Globus pallidus (tissue), 1 donor: ENCODE results near the gene LINGO4.
A peak's percentile ranks its signal among the peaks of the same experiment; 100 is the strongest.

Experiments
- DNase-seq: peaks from one replicate; pipeline ENCODE4 v3.0.0-alpha.2; 2015; ENCODE audit warnings: low spot score

Gene LINGO4, protein sequence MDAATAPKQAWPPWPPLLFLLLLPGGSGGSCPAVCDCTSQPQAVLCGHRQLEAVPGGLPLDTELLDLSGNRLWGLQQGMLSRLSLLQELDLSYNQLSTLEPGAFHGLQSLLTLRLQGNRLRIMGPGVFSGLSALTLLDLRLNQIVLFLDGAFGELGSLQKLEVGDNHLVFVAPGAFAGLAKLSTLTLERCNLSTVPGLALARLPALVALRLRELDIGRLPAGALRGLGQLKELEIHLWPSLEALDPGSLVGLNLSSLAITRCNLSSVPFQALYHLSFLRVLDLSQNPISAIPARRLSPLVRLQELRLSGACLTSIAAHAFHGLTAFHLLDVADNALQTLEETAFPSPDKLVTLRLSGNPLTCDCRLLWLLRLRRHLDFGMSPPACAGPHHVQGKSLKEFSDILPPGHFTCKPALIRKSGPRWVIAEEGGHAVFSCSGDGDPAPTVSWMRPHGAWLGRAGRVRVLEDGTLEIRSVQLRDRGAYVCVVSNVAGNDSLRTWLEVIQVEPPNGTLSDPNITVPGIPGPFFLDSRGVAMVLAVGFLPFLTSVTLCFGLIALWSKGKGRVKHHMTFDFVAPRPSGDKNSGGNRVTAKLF

DNA sequence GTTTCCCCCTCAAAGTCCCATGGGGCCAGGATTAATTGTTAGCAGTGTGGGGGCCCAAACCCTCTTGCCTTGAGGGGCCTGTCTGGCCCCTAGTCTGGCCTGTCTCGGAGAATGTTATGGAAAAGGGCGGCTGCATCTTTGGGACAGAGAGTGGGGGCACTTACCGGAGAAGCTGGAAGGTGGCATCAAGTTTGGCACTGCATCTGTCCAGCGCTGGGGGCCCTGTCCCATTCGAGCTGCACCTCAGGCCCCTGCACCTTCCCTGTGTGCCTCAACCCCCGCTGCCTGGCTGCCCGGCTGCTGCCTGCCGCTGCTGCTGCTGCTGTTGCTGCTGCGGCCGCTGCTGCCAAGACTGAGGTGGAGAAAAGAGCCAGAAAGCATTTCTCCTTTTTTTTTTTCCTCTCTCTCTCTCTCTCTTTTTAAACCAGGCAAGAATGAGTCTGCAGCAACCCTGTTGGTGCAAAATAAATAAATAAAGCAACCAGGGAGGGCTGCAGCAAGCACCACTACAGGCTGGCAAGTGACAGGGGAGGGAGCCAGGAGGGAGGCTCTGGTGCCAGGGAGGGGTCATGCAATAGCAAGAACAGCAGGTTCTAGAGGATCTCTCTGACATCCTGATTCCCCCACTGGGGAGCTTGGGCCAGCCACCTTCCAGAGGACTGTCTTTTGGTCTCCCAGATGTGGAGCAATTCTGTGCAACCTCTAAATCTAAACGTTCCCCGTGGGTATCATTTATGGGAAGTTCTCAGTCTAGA lies at the start of gene LINGO4:
Gene LINGO4, minus strand, starts transcription at position 354 of the 755 bp plus-strand sequence. CDS start 2,715 bp downstream, outside the sequence.
- no peak for DNase-seq

DNA sequence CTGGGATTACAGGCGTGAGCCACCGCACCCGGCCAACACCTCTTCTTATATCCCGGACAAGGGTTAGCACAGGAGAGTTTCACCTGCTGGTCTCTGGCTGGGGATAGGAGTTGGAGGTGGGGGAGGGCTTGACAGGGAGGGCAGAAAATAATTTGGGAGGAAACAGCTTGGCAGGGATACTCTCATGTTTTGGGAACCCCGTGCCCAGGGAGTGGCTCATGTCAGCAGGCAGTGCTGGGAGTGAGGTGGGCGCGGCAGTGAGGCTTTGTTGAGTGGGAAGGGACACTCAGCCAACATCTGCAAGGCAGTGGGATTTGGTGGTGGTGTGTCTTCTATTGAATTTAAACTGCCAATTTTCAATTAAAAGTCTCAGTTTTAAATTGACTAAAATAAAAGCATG lies 49.4 kb upstream of the LINGO4 start:
- no peak for DNase-seq

DNA sequence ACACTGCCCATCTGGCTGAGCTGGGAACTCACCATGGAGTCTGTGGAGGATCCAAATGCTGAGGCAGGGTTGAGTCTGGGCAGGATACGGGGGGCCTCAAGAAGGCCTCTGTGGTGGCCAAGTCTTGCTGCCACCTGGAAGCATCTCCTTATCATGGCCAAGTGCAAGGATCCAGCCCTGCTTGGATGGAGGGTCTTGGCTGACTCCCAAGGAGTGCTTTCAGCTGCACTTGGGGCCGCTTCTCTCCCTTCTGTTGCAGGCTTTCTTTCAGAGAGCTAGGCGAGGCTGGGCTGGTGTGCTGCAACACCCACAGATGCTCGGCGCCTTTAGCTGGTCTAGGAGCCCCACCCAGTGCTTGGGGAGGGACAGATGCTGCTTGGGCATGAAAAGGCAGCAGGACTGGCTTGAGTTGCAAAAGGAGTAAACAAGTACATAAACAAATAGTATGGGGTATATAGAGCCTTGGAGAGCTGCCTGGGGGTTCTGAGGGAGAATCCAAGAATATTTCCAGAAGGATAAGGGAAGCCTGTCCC lies 48.3 kb upstream of the LINGO4 start, which contains the start of gene THEM5:
Gene THEM5, minus strand, starts transcription at position 302 of the 533 bp plus-strand sequence. Its CDS starts 147 bp downstream, at position 155.
- DNase-seq, result no peak

DNA sequence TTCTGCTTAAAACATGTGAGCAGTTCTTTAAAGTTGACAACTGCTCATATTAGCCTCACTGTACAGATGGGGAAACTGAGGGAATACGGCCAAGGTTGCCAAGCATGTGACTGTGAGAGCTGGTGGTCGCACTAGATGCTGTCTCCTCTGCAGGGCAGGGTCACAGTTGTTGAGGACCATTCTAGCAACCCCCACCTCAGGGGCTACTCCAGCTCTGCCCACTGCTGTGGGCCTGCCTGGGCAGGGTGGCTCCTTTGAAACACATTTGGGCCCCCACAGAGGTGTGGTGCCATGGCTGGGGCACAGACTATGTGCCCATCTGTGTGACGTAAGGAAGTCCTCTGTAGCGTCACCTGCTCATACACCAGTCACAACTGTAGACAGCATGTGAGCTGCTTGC lies 47.5 kb upstream of the LINGO4 start:
- DNase-seq, result no peak

DNA sequence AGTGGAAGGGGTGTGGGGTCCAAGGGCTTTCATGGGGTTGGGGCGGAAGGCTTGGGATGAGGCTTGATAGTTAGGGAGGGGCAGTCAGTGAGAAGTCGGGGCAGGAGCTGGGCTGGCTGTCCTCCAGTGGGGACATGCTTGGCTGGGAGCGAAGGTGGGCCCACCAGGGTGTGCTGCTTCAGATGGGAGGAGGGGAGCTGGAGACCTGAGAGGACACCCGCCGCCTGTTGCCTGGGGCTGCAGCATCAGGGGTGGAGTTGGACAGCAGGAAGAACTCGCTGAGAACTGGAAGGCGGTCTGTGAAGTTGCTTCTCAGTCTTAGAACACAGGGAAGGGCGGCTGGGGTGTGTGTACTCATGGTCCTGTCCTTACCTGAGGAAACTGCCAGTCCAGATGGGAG lies 46.7 kb upstream of the LINGO4 start:
- DNase-seq, result no peak

DNA sequence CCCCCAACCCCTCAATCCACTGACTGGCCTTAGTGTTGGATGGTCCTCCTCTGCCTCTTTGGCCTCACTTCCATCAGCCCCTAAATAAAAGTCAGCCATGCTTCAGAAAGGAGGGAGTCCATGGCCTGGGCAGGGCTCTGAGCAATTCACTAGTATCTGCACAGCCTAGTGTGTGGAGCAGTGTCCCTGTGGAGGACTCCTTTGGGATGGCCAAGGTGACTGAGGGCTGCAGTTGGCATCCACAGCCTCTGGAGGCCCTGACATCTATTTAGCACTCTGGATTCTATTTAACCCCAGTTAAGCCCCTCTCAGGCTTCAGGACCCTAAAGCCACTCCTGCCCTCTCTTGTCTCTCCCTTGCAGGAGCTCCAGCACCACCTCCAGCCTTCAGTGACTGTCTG lies 44.7 kb upstream of the LINGO4 start:
- no peak for DNase-seq

DNA sequence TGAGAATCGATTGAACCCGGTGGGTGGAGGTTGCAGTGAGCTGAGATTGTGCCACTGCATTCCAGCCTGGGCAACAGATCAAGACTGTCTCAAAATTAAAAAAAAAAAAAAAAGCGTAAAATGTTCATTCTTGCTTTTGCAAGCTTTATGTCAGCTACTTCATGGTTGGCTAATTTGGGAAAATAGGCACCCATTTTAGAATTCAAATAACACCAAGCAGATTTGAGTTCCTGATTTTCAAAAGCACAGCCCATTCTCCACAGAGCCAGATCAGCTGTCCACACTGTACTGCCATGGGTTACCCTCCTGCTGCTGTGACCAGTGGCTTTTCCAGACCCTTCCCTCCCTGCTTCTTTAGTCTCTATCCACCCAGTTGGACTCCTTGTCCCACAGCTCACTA lies 43.9 kb upstream of the LINGO4 start:
- no peak for DNase-seq

DNA sequence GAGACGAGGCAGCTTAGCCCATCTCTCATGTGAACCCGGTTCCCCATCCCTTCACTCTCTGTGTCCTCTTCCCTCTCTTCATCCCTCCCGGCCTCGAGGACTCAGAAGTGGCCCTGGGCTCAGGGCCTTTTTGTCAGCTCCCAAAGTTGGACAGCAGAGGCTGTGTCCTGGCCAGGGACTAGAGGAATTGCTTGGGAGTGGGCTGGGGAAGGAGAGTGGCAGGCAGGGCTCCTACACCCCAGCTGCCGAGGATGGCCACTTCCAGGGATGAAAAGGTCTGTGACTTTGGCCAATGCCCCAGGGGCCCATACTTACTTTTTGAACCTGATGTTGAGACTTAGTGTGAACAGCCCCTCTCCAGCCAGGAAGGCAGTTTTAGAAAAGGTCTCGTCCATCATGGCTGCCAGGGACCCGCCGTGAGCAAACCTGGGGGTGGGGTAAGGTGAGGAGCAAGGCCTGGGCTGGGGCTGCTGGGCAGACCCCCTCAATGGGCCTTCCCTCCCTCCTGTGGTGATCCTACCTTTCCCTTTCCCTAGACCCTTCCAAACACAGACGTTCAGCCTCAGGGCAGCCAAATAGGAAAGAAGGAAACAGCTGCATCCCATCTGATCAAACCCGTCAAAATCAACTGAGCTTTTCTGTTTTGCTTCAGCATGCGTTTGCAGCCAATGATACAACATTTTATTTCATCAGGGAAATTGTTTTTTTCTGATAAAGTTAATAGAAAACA lies 42.8 kb upstream of the LINGO4 start:
- DNase-seq, result no peak

DNA sequence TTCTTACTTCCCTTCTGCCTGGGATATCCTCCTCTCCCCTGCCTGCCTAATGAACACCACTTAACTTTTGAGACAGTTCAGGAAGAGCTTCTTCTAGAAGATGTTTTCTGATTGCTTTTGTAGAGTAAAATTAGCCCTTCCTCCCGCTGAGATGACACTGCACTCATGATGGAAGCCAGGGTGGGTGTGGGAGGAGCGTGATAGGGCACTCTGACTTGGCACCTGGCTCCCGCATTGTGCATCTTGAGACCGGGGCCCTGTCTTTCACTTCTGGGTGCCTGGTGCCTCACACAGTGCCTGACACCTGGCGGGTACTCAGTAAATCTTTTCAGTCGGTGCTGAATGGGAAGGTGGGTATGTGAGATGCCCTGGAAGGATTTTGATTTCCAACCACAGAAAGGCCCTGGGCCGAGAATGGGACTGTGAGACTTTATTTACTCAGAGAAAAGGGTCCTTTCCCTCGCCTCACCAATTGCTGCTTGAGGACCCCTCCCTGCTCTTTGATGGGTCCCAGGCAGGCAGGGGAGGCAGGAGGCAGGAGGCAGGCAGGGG lies 41.5 kb upstream of the LINGO4 start:
- no peak for DNase-seq

DNA sequence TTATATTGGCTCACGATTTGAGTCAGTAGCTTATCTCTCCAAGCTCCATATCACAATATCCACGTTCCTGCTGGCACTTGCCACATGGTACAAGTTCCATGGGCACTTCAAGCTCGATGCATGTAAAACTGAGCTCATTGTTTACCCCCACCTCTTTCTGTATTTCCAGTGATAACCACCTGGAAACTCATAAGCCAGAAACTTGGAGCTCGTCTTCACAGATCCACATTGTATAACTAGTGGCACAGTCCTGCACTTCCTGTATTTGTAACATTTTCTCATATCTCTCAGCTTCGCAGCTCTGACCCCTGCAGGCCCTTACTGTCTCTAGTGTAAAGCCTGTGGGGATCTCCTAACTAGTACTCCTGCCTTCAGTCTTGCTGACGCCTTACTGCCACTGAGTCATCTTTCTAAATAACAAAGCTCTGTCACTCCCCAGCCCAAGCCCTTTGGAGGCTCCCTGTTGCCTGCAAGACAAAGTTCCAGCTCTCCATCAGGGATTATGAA lies 40.9 kb upstream of the LINGO4 start:
- DNase-seq, result no peak

DNA sequence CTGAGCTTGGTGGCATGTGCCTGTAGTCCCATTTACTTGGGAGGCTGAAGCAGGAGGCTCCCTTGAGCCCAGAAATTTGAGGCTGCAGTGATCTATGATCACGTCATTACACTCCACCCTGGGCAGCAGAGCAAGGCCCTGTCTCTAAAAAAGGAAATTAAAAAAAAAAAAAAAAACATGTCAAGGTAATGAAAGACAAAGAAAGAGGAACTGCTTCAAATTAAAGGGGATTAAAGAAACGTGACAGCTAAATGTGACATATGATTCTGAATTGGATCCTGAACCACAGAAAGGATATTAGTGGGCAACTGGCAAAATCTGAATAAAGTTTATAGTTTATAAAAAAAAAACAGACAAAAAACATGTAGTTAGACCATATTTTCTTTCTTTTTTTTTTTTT lies 38.2 kb upstream of the LINGO4 start:
- DNase-seq, result no peak

DNA sequence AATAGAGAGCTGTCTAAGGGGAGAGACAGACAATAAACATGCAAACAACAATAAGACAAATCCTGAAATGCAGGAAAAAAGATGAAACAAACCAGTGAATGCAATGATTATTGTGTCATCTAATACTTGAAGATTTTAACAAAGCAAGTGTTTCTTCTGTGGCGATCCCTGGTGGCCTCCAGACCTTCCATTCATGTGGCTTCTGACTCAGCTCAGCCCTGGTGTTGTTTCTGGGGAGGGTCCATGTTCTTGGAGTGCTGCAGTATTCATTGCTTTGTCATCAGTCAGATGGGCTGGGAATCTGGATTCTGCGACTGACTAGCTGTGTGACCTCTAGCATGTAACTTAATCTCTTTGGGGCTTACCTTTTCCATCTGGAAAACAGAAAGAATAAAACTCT lies 35.9 kb upstream of the LINGO4 start:
- peak; percentile 39 for DNase-seq

DNA sequence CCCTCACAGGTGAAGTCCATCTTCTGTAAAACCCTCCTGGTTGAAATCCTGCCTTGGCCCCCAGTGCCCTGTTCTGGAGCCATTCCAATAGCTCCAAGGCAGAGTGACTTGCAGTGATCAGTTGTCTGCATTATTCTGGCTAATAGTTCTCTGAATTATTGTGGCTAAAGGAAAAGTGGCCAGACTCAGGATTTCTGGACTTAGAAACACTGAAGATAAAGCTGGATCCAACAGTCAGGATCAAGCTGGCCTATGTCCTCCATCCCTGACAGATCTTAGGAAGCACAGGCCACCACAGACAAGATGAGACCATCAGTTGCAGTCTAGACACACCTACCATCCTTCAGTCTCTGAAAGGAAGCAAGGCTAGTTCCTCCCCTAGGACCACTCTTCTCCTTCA lies 35.2 kb upstream of the LINGO4 start:
- no peak for DNase-seq

DNA sequence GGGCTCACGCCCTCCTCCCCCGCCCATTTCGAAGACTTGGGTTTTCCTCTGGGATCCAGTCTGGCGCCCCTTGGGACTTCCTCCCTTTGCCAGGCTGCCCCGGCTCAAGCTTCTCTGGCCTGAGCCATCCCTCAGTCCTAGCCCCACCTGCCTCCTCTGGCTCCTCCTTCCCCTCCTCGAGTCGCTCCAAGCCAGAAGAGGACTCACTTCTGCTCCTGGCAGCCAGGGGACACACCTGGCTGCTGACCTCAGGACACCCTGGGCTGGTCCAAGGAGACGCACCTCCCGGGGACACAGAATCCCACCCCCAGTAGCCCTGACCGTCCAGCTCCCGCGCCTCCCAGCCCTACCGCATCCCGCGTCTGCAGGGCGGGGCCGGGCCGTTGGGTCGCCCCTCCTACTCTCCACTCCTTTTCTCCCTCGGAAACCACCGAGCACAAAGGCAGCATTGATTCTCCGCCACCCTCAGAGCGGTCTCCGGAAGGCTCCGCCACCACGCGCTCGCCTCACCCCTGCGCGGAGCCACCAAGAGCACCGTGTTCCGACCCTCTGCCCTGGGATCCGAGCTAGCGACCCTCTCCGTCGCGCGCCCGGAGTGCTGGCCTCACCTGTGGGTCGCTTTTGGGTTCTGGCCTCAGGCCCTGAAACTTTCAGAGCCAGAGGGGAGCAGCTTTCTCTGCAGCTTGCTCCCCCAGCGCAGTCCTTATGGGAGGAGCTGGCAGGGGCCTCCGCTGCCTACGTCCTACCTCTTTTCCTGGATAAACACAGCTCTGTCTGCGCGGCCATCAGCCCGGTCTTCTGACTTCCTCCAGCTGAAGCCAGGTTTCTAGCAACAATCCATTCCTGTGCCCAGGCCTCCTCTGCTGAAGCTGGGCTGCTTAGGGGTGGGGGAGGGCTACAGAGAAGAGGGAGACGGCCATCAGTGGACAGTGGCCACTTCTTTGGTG lies 34.5 kb upstream of the LINGO4 start, which contains the start of gene C2CD4D:
Gene C2CD4D, minus strand, starts transcription at position 364 of the 947 bp plus-strand sequence. CDS start 831 bp downstream, outside the sequence.
- DNase-seq, result peak; percentile 95

DNA sequence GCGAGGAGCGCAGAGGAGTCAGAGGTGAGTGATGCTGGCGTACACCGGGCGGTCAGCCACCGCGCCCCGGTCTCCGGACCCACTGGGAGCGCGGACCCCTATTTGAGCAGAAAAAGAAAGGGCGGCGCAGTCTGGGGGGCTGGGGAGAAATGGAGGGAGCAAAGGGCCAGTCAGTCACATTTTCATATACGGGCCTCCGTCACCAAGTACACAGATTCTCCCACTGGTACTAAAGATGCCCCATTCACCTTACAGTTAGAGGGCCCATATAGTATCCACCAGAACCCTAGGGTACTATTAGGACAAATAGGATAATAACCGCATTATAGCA lies 33.8 kb upstream of the LINGO4 start:
- DNase-seq, result no peak

DNA sequence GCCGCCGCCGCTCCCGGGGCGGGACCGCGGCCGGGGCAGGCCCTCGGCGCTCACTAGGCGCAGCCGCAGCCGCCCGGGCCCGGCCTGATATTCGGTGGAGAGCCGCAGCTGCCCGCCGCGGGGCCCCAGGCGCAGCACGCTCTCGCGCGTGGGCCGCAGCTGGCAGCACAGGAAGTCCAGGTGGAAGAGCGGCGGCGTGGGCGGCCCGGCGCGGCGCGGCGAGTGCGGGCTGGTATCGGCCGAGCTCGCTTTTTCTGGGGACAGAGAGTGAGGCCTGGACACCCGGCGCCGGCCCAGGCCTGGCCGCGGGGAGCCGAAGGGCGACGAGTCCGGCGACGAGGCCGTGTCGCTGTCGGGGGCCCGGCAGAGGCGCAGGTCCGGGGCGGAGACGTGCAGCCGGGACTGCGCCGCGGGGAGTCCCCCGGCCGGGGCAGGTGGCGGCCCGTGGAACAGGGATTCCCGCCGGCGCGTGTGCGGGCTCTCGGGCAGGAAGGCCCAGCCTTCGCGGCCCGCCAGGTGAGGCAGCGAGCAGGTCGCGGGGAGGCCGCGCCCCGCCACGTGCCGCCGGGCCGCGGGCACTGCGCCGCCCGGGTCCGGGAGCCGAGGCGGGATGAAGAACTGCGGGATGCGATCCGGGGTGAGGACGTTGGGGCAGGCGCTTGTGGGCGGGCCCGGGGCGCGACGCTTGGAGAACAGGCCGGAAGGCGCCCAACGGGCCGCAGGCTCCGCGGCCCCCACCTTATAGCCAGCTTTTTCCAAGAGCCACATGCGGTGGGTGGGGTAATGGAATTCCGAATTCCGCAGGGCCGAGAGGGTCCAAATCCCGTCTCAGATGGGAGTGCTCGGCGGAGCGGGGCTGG lies 33.2 kb upstream of the LINGO4 start:
- no peak for DNase-seq

DNA sequence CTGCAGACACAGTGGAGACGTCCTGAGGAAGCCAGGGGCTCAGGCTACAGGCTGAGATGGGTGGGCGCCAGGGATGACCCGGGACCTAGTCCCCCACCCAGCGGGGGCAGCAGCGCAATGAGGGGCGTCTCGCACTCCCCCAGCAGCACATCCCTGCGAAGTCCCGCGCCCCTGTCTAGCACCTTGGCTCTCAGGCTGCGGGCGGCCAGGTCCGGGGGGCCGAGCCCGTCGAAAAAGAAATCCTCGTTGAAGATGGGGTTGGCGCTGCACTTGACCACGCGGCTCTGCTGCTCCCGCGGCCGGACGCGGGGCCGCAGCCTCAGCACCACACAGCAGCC lies 32.6 kb upstream of the LINGO4 start:
- DNase-seq, result no peak

DNA sequence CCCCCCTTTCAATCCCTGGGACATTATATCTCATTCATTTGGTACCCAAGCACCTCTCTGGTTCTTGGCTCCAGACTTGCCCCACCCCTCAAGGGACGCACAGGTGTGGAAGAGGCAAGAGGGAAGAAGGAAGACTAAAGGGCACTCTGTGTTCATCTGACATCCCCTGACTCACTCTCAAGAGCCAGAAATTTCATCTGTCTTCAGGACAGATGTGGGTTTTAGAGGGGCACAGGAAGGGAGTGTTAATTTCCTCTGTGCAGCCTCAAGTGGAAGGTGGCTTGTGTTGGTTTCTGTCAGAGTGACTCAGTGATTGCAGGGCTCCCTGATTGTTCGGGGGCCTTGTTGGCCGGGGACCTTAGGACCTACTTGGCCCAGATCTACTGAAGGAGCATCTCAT lies 32.0 kb upstream of the LINGO4 start:
- no peak for DNase-seq

DNA sequence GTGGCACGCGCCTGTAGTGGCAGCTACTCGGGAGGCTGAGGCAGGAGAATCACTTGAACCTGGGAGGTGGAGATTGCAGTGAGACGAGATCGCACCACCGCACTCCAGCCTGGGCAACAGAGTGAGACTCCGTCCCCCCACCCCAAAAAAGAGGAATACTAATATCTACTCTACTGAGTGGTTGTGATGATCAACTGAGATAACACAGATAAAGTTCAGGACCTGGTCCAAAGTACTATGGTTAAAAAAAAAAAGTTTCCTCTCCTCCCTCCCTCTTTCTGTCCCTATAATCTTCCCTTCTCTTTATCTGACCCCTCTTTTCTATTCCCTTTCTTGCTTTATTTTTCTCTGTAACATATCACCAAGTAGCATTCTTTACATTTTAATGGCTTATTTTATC lies 30.4 kb upstream of the LINGO4 start:
- DNase-seq, result no peak
